Mucosa of gallbladder (tissue), 1 donor: Measurements from ENCODE around the gene CDH4. TPM values are rescaled to one million over a fixed set of nuclear protein-coding genes. Genes with fewer than 3 reads are reported as not detected.
"Not testable (repeated sequence)": the region's sequence is repeated elsewhere in the genome, so short reads cannot be mapped to it uniquely, and the experiment has no call there.

Experiments used
- DNase-seq: peaks from one replicate; pipeline ENCODE4 v3.0.0-alpha.2; 2020; ENCODE audit warnings: low spot score
- total RNA-seq: library from RNA; stranded (reverse); gene quantifications from one replicate; pipeline ENCODE4 v1.2.1, GENCODE V29; 2021
- donor health status: DM: no; HTN: no; CAD: no.

The CDH4 gene
- total RNA-seq, 1 donor from 2014 or later = 3.5 TPM

DNA sequence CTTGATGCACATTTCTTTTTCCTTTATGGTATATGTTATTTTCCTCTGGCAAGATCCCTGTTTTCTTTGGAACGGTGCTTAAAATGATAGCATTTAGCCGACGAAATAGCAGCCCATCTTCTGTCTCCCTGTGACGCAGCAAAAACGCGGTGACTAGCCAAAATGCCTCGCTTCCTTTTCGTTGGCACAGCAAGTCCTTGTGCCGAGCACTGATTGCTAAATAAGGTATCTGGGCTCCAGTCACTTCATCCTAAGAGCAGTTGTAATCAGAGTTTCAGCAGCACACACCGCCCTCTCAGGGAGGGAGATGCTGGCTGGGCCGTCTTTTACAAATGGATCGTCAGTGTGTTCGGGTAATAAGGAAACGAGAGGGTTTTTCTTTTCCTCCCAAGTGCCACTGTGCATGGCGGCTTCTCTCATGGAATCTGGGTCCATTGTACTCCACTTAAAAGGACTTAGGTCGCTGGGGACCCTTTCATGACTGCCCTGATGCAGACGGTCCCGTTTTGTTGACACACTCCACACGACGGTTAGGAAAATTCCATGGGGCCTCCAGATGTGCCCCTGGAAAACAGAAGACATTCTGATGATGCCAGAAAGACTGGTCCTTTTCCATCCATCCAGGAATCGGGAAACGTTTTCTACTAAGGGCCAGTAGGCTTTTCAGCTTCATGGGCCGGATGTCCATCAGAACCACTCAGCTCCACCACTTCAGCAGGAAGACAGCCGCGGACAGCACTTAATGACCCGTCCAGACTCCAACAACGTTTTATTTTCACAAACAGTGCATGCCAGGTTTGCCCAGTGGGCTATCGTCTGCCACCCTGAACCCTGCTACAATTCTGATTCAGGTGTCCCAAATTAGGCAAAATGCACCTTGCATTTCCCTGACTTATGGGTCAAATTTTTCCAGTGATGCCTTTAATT is 185.5 kb downstream of the CDH4 start:
- no peak for DNase-seq

DNA sequence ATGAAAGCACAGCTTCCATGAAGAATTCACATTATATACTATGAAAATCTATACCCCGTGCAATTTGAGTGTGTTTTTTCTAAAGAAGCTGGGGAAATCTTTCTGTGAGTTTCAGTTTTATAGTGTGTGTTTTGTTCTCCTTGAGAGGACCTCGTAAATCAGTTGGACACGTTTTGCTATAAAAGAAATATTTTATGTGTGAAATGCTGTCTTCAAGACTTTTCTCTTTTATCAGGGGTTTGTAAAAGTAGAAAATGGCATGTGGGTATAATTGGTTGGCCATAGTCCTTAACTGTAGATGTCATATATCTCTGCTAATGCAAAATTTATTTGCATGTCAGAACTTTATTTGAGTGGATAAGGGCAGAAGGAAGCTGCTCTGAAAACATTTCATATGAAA is 186.2 kb downstream of the CDH4 start:
- DNase-seq = no peak

DNA sequence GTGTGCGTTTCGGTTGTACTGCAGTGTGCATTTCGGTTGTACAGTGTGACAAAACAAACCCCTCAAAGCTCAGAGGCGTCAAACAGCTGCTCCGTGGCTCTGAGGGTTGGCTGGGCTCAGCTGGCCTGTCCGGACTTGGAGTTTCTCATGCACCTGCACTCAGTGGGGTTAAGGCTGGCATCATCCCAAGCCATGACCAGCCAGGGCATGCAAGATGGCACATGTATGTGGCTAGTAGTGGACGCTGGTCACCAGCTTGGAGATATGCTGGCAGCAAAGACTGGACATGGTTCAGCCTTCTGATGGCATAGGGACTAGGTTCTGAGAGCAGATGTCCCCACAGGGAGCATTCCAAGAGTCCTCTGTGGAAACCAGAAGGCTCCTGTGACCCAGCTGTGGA is 187.2 kb downstream of the CDH4 start:
- DNase-seq = no peak

DNA sequence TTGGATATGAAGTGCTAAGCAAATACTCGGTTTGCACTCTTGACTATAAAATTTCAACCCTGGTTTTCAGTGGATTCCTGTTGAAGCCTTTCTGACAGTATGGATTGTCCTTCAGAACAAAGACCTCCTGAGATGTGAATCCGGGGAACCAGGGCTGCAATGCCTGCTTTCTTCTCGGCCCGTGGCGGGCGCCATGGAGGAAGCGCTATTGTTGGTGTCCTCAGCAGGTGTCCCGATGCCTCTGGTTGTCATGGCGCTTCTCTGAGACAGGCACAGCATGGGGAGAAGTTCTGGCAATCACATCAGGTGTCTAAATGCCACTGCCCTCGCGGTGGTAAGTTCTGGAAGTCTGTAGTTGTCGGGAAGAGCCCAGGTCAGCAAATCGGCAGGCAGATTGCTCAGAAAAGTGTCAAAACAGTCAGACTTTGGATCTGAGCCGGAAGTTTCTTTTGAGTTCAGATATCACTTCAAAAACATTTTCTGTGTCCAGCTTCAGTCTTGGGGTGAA is 188.5 kb downstream of the CDH4 start:
- no peak for DNase-seq

DNA sequence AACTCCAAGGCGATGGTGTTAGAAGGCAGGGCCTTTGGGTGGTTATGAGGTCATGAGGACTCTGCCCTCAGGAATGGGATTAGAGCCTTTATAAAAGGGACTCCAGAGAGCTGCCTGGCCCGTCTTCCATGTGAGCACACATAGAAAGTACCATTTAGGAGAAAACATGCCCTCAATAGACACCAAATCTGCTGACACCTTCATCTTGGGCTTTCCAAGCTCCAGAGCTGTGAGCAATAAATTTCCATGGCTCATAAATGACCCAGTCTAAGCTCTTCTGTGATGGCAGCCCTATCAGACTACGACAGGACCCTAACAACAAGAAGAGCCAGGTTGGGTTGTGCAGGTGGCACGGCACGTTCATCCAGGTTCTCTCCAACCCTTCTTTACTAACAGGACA is 189.5 kb downstream of the CDH4 start:
- DNase-seq = no peak

DNA sequence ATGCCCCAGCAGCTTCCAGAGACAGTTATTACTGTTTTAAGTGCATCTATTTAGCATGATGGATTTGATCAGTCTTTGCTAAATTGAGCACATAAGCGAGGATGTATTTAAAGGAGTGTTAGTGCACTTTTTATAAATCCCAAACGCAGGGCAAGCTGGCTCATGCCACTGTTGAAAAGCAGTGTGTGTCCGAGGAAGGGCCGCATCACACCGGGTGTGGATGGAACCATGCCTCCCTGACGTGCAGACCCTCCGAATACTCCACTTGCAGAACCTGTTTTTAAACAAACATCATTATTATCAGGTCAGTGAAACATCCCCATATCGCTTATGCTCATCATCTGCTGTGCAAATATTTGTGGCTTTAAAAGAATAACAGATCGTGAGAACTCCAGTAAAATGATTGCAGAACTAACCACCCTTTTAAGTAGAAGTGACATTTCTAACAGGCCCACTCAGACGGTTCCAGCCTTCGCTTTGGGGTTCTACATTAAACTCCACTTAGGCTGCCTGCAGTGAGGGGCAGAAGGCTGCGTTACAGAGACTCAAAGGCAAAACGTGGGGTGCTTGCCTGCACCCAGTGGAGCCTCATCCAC is 190.1 kb downstream of the CDH4 start:
- DNase-seq = no peak

DNA sequence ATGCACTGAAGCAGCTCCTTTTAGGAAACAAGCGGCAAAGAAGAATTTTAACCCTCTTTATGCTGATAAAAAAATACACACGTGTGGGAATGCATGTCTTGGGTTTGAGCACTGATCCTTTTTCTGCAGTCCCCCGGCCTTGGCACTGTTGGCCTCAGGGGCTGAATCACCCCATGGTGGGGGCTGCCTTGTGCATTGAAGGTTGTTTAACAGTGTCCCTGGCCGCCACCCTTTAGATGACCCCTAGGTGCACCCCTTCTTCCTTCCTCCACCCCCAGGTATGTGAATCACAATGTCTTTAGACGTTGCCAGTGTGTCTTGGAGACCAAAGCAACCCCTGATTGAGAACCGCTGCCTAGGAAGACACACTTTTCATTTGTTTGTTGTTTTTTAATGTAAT is 190.7 kb downstream of the CDH4 start:
- DNase-seq = no peak

DNA sequence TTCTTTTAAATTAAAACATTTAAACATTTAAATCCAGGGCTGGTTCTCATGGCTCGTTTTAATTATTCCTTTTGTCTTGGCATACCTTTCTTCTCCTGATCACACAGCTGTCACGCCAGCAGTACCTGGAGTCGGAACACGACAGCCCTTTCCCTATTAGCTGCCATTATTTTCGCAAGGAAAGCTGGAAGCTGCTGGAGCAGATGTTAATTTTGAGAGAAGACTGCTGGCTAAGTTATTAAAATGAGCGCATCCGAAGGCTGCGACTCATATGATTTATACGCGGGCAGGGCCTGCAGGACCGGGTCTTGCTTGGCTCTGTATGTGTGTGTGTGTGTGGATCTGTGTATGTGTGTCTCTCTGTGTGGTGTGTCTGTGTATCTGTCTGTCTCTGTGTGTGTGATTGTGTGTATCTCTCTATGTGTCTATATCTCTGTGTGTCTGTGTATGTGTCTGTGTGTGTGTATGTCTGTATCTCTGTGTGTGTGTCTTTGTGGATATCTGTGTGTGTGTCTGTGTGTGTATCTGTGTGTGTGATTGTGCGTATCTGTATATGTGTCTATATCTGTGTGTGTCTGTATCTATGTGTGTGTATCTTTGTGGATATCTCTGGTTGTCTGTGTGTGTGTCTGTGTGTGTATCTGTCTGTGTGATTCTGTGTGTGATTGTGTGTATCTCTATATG is 191.5 kb downstream of the CDH4 start:
- DNase-seq = no peak

DNA sequence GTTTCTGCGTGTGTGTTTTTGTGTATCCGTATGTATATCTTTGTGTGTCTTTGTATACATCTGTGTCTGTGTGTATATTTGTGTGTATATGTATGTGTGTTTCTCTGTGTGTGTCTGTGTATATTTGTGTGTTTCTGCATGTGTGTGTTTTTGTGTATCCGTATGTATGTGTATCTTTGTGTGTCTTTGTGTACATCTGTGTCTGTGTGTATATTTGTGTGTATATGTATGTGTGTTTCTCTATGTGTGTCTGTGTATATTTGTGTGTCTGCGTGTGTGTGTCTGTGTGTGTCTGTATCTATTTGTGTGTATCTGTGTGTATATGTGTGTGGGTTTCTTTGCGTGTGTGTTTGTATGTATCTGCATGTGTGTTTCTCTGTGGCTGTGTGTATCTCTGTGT is 192.6 kb downstream of the CDH4 start:
- no peak for DNase-seq

DNA sequence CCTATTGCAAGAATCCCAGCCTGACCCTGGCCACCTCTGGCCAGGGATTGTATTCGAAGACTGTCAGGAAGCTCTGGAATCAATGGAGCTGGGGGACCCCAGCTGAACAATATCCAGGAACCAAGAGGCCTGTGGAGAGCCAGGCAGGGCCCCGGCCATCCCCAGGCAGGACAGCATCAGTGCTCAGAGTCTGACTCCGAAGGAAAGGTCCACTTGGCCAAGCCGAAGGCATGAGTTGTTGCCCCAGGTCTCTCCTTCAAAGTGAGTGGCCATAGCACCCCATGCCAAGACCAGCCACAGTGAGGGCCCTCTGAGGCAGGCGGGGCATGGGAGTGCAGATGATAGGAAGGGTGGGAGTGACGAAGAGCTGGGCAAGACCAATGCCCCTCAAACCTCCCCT is 193.1 kb downstream of the CDH4 start:
- DNase-seq = no peak

DNA sequence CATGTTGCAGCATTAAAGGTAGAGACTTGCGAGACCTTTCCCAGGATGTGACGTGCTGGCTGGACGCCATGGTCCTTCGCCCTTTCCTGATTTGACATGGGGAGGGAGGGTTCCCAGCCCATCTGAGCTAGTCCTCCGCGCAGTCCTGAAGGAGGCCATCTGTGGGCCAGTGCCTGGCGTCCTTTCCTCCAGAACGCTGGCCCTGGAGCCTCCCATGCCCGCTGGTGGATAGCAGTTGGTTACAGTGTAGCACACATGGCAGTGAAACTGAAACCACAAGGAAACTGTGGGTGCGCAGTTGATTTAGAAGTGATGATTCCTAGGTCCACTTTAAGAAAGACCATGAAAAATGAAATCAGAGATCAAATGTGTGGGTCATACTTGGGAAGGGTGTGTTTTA is 193.7 kb downstream of the CDH4 start:
- DNase-seq = no peak

DNA sequence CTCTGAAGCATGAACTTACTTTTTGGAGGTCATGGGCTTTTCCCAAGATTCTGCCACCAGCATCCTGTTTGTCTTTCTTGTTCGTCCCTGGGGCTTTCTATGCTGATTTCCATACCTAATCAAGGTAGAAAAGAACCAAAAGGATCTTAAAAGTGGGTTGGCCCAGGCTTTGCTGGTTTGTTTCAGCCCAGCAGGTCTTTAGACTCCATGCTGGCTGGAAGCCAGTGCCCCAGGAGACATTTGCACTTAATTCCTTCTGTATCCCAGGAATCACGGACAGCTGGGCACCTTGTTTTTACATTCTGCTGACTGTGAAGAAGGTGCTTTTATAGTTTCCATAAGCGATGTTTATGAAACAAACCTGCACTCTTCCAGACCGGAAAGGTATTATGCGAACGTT is 195.9 kb downstream of the CDH4 start:
- no peak for DNase-seq

DNA sequence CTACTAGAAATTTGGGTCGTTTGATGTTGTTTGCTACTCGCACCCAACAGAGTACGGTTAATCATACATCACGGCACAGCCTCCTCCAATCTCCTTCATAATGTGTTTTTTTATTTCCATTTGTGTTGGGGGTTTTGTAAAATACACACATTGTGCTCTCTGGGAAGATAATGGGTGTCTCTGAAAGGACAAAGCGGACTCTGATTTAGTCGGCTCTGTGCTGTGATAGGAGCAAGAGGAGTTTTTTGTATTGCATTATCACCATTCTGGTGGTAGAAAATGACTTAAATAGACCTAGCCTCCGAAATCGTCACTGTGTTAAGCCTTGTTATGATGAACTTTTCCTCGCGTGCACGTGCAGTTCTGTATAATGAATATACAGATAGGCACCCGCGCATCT is 196.3 kb downstream of the CDH4 start:
- DNase-seq = no peak

DNA sequence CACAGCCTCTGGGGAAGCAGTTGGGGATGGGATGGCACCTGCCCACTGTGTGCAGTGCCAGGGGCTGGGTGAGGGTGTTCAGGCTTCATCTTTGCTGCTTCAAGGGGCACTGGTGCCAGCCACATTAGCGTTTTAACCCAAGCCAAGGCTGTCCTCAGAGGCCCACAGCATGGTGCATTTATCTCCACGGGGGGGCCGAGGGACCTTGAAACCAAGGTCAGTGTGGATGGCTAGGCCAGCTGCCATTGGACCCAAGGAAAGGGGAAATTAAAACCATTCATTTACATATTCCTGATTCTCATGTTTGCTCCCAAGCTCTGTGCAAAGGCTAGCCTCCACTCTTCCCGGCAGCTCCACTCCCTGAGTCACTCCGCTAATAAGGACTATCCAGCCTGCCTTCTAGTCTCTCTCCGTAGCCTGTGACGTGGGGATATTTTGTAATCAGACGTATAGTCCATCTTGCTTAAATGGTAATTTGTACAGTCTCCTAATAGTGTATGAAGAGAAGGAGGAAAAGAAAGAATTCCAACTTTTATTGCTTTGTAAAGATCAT is 197.1 kb downstream of the CDH4 start:
- DNase-seq = no peak

DNA sequence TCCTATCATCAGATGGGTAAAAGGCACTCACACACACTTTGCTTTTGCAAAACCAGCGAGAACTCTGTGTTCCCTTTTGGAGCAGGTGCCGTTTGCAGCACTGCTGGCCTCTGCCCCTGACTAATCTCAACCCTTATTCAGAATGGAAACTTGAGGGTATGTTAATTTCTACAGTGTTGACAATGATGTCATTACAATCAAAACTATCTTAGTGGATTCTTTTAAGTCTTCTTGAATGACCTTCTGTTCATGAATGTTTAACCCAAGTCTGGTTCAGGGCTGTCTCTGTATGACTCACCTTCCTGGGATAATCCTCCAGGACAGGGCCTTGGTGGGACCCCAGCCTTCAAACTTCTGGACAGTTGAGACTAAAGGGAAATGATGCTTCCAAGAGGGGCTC is 197.9 kb downstream of the CDH4 start:
- DNase-seq = no peak

DNA sequence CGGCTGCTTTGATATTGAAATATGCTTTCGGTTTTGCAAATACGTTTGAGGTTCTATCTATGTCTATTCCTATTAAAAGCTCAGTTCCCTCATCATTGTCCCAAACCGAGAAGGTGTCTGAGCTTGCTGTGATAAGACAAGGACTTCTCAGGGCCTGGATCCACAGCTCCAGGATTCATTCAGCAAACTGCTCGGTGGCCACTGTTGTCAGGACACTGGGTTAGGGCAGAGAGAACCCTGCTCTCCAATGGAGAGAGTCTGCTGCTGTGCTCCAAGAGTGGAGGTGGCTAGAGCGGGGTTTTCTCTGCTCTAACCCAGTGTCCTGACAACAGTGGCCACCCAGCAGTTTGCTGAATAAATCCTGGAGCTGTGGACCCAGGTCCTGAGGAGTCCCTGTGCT is 198.5 kb downstream of the CDH4 start:
- DNase-seq = no peak

DNA sequence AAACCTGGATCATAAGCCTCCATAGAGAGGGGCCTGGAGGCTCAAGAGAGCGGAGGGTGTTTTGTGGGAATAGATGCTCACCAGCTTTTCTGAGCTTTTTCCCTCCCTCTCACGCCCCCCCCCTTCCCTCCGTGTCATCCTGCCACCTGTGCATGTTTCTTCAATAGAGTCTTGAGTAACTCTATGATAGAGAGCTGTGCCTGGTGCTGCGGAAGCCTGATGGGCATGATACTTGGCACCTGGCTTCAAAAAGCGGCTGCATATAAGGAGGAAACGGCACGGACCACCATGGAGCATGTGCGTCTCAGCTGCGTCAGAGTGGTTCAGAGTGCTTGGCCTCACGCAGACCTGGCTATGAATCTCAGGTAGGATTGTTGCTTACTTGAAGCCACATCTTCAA is 198.9 kb downstream of the CDH4 start:
- no peak for DNase-seq

DNA sequence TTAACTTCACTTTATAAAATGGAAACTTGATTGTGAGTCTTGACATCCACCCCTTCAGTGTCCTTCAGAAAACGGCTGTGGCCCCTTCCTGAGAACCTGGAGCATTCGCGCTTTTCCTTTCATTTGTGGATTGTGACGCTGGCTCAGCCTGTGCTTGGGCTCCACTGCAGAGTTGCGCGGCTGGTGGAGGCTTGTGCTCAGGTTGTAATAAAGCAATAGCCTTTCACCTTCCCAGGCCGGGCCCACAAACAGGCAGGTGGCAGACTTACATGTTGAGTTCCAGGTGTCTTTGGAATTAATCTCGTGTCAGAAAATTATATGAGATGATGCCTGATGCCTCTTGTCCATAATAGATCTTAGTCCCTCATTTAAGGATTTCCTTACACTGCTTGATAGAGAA is 199.9 kb downstream of the CDH4 start:
- DNase-seq = no peak

DNA sequence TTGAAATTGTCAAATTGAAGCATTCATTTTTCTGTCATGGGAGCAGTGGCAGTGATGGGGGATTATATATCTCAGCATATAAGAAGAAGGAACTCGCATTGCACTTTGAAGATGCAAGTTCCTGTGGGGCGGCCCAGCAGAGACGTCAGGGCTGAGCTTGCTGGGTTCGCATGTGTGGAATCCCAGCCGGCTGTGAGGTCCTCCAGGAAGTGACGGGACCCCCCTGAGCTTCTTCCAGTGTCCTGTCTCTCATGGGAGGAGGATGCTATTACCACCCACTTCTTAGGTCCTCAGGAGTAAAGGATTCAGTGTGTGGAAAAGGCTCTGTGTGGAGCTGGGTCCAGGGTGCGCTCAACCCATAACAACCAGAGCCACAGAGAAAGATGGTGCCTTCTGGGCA is 201.2 kb downstream of the CDH4 start:
- no peak for DNase-seq

DNA sequence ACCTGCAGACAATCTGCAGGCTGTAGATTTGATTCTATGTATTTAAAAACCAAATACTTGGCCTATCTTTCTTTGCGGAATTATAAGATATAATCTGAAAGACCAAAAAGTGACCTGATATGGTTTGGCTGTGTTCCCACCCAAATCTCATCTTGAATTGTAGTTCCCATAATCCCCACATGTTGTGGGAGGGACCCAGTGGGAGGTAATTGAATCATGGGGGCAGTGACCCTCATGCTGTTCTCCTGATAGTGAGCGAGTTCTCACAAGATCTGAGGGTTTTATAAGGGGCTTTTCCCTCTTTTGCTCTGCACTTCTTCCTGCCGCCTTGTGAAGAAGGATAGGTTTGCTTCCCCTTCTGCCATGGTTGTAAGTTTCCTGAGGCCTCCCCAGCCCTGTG is 201.6 kb downstream of the CDH4 start:
- not testable (repeated sequence) for DNase-seq

DNA sequence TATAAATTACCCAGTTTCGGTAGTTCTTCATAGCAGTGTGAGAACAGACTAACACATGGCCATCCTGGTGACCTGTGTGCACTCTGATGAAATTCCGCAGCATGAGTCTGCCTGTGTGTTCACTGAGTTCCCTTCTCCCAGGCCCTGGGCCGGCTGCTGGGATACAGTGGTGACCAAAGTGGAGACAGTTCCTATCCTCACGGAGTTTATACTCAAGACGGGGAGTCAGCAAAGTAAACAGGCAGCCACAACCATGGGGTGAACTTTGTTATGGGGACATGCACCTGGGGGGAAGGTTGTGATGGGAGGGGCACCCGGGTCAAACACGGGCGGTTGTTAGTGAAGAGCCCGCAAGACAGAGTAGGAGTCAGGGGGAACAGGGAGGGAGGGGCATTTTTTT is 202.0 kb downstream of the CDH4 start:
- DNase-seq = no peak

DNA sequence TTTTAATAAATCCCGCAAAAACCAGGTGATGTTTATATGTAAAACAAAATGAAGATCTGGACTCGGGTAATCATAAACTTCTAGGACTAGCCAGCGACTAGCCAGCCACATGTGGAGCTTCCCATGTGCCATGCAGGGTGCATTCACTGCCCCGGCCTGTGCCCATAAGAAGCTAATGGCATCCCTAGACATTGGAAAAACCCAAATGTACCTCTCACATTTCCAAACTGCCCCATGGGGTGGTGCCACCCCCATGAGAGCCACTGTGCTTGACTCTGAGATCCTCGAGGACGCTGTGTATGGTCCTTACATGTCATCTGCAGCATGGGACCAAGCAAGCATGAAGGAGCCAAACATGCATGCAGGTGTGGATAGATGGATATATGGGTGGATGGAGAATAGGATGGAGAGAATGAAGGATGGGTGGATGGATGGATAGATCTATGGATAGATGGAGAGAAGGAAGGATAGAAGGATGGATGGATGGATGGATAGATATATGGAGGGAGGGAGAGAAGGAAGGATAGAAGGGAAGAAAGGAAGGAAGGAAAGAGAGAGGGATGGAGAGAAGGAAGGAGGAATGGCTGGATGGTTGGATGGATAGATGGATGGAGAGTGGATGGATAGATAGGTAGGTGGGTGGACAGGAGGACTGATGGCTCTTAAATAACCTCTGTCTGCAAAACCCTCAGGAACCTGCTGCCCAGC is 203.6 kb downstream of the CDH4 start:
- no peak for DNase-seq
